NT2/D1 (cell line): Measurements from ENCODE around the gene USP17L5.
"Not testable (repeated sequence)": the region's sequence is repeated elsewhere in the genome, so short reads cannot be mapped to it uniquely, and the experiment has no call there.

Experiments used
- SUZ12 ChIP-seq: IDR thresholded peaks from 2 replicates; pipeline ENCODE4 v1.6.1; 2011; ENCODE audit not compliant: insufficient read length, insufficient read depth; ENCODE audit errors: extremely low read depth
- YY1 ChIP-seq: IDR thresholded peaks from 2 replicates; pipeline ENCODE4 v1.6.1; 2011; ENCODE audit not compliant: insufficient read length, insufficient read depth
- ZNF274 ChIP-seq: IDR thresholded peaks from 2 replicates; pipeline ENCODE4 v1.6.1; 2011; ENCODE audit warnings: mild to moderate bottlenecking, low read depth, low read length

- not testable (repeated sequence) for TF ChIP-seq ZNF274, YY1, SUZ12
These were observed 11.7 kb downstream of the USP17L5 start for GRCh38 chr4:9350866-9351265.
